Caco-2 (cell line): ENCODE measurements around the gene C1orf198. TPM values are rescaled to one million over a fixed set of nuclear protein-coding genes. Genes with fewer than 3 reads are reported as not detected.

Experiments used
- BruUV-seq: library from RNA; stranded (reverse); fragments of 400-500 nt; replicated peaks from 2 replicates; lab custom pipeline; 2021; lab: Mats Ljungman, UMichigan
- CTCF ChIA-PET: fragments of 300-600 bp; sonication (Branson Sonifier 250); formaldehyde crosslinking; loops from one replicate; lab custom pipeline; 2022; ENCODE audit warnings: antibody characterized with exemption; lab: Charles Lee
- POLR2A ChIA-PET: fragments of 300-600 bp; sonication (Branson Sonifier 250); formaldehyde crosslinking; loops from one replicate; lab custom pipeline; 2022; ENCODE audit warnings: antibody characterized with exemption; lab: Charles Lee
- DNase-seq, 2 experiments: peaks; one replicate each; pipeline versions ENCODE4 v3.0.0 to v3.0.0-alpha.2; 2020 to 2022
- H3K27me3 ChIP-seq: replicated peaks from 2 replicates; pipeline ENCODE4 v1.6.0; 2011; ENCODE audit warnings: low read length; ENCODE audit not compliant: control insufficient read depth, insufficient read depth
- H3K36me3 ChIP-seq: 2 replicates; pipeline ENCODE4 v1.5.1; 2011; ENCODE audit warnings: low read length; ENCODE audit not compliant: control insufficient read depth, insufficient read depth
- H3K4me1 ChIP-seq: fragments of 250-450 bp; sonication (Bioruptor Pico); 2 replicates; pipeline ENCODE4 v1.5.1; 2020; ENCODE audit warnings: mild to moderate bottlenecking
- H3K4me3 ChIP-seq: 2 replicates; pipeline ENCODE4 v1.5.1; 2011; ENCODE audit warnings: low read depth, mild to moderate bottlenecking, control low read depth, low read length
- H3K9me3 ChIP-seq: fragments of 250-450 bp; sonication (Bioruptor Pico); 2 replicates; pipeline ENCODE4 v1.5.1; 2020; ENCODE audit warnings: mild to moderate bottlenecking, moderate library complexity
- H3K27ac Mint-ChIP-seq: one replicate; pipeline ENCODE4 v1.8.0; 2022; ENCODE audit warnings: mixed read lengths; ENCODE audit not compliant: unreplicated experiment
- H3K27me3 Mint-ChIP-seq: one replicate; pipeline ENCODE4 v1.8.0; 2022; ENCODE audit warnings: mixed read lengths; ENCODE audit not compliant: insufficient read depth, unreplicated experiment
- H3K36me3 Mint-ChIP-seq: one replicate; pipeline ENCODE4 v1.8.0; 2022; ENCODE audit warnings: mild to moderate bottlenecking, mixed read lengths; ENCODE audit not compliant: insufficient read depth, unreplicated experiment
- H3K4me1 Mint-ChIP-seq: one replicate; pipeline ENCODE4 v1.8.0; 2022; ENCODE audit warnings: low read depth, mixed read lengths; ENCODE audit not compliant: unreplicated experiment
- H3K4me3 Mint-ChIP-seq: one replicate; pipeline ENCODE4 v1.8.0; 2022; ENCODE audit warnings: mild to moderate bottlenecking, moderate library complexity, mixed read lengths; ENCODE audit not compliant: unreplicated experiment
- H3K9me3 Mint-ChIP-seq: one replicate; pipeline ENCODE4 v1.8.0; 2022; ENCODE audit warnings: mixed read lengths; ENCODE audit not compliant: unreplicated experiment
- CTCF ChIP-seq, 2 experiments: fragments of 200-600 bp in 1 of 2; IDR thresholded peaks; 1 replicate in 1 of 2; 2 replicates in 1 of 2; pipeline versions ENCODE4 v1.5.1 to v1.8.0; 2011 to 2022; ENCODE audit warnings: antibody characterized with exemption in 1 of 2, control low read depth in 1 of 2, inconsistent platforms in 1 of 2, low read depth in 1 of 2, low read length in 1 of 2, mild to moderate bottlenecking in 1 of 2, moderate library complexity in 1 of 2; ENCODE audit not compliant: insufficient read depth in 1 of 2, severe bottlenecking in 1 of 2, unreplicated experiment in 1 of 2
- intact Hi-C: fragments of 100-400 bp; cut with micrococcal nuclease; formaldehyde crosslinking; loops from one replicate; pipeline ENCODE4 v1.10.0; 2022; ENCODE audit not compliant: unreplicated experiment
- total RNA-seq: library from RNA; stranded (reverse); gene quantifications from 2 replicates; pipeline ENCODE4 v1.2.3, GENCODE V29; 2022

C1orf198 gene
- total RNA-seq, 1 experiment from 2014 or later: 92.2 TPM

- intact Hi-C loops: no loop called here
- H3K9me3 Mint-ChIP-seq: no peaks in the 10 kb centered on the region
- H3K36me3 Mint-ChIP-seq: no peaks in the 10 kb centered on the region
- BruUV-seq: no TSS peak
- CTCF ChIA-PET: no interaction called here
- POLR2A ChIA-PET: no interaction called here
- no peak for DNase-seq
- no peaks in the 10 kb centered on the region for H3K4me1 ChIP-seq
- no peaks in the 10 kb centered on the region; the same call in 1 of the 2 replicates for H3K27me3 ChIP-seq
- H3K36me3 ChIP-seq: no peaks in the 10 kb centered on the region
- H3K4me1 Mint-ChIP-seq: no peaks in the 10 kb centered on the region
- no peak overlapping the region for H3K4me3 Mint-ChIP-seq
- H3K27ac Mint-ChIP-seq: no peak overlapping the region
- H3K4me3 ChIP-seq: no peak overlapping the region
- no peaks in the 10 kb centered on the region for H3K9me3 ChIP-seq
- H3K27me3 Mint-ChIP-seq: no peaks in the 10 kb centered on the region
- no peak for TF ChIP-seq CTCF (IDR thresholded peaks at IDR 0.05; ENCODE audit: insufficient read depth in 1 of 2, low read depth in 1 of 2, low read length in 1 of 2, severe bottlenecking in 1 of 2, unreplicated experiment in 1 of 2)
Measured at GRCh38 chr1:230824551-230824918, 43.8 kb downstream of the C1orf198 start.

GRCh38 chr1:230823931-230824381 lies 44.4 kb downstream of the C1orf198 start:
- Mint-ChIP-seq H3K9me3 (no peaks in the 10 kb centered on the region), H3K27me3 (no peaks in the 10 kb centered on the region), H3K4me1 (no peaks in the 10 kb centered on the region), H3K36me3 (no peaks in the 10 kb centered on the region), H3K27ac (no peak overlapping the region), H3K4me3 (no peak overlapping the region)
- no peak for DNase-seq
- Histone ChIP-seq H3K9me3 (no peaks in the 10 kb centered on the region), H3K27me3 (no peaks in the 10 kb centered on the region; the same call in 1 of the 2 replicates), H3K4me3 (no peak overlapping the region), H3K36me3 (no peaks in the 10 kb centered on the region), H3K4me1 (no peaks in the 10 kb centered on the region)
- no peak for TF ChIP-seq CTCF (IDR thresholded peaks at IDR 0.05; ENCODE audit: insufficient read depth in 1 of 2, low read depth in 1 of 2, low read length in 1 of 2, severe bottlenecking in 1 of 2, unreplicated experiment in 1 of 2)
- intact Hi-C loops: no loop called here
- POLR2A ChIA-PET: no interaction called here
- CTCF ChIA-PET: no interaction called here
- BruUV-seq: no TSS peak

- Histone ChIP-seq H3K36me3 (no peaks in the 10 kb centered on the region), H3K4me3 (no peak overlapping the region), H3K9me3 (no peaks in the 10 kb centered on the region), H3K27me3 (no peaks in the 10 kb centered on the region; the same call in 1 of the 2 replicates), H3K4me1 (no peaks in the 10 kb centered on the region)
- H3K36me3 Mint-ChIP-seq: no peaks in the 10 kb centered on the region
- no peak overlapping the region for H3K4me3 Mint-ChIP-seq
- no TSS peak for BruUV-seq
- POLR2A ChIA-PET: no interaction called here
- H3K27ac Mint-ChIP-seq: no peak overlapping the region
- H3K27me3 Mint-ChIP-seq: no peaks in the 10 kb centered on the region
- CTCF ChIA-PET: no interaction called here
- H3K9me3 Mint-ChIP-seq: no peaks in the 10 kb centered on the region
- DNase-seq: no peak
- no peaks in the 10 kb centered on the region for H3K4me1 Mint-ChIP-seq
- intact Hi-C loops: no loop called here
- no peak for TF ChIP-seq CTCF (IDR thresholded peaks at IDR 0.05; ENCODE audit: insufficient read depth in 1 of 2, low read depth in 1 of 2, low read length in 1 of 2, severe bottlenecking in 1 of 2, unreplicated experiment in 1 of 2)
Measured at GRCh38 chr1:230823426-230823825, 44.9 kb downstream of the C1orf198 start.
